Esophagus squamous epithelium (tissue), 4 donors: ENCODE data around the gene USP37.
"Not testable (repeated sequence)": the region's sequence is repeated elsewhere in the genome, so short reads cannot be mapped to it uniquely, and the experiment has no call there.

Experiments used
- POLR2A ChIP-seq, 4 donors: fragments of 450-650 bp; IDR thresholded peaks; one replicate each; pipeline ENCODE4 v1.6.1; 2017; ENCODE audit warnings: antibody characterized with exemption in 4 of 4, mild to moderate bottlenecking in 4 of 4, moderate library complexity in 3 of 4
- TF ChIP-seq, protein P1 (sequence below), 6 experiments: fragments of 450-650 bp in 4 of 6; fragments of 200-600 bp in 2 of 6; sonication (generic) in 2 of 6; IDR thresholded peaks; one replicate each; pipeline ENCODE4 v1.5.1; 2016 to 2019; ENCODE audit warnings: antibody characterized with exemption in 6 of 6, mild to moderate bottlenecking in 4 of 6, moderate library complexity in 4 of 6

DNA sequence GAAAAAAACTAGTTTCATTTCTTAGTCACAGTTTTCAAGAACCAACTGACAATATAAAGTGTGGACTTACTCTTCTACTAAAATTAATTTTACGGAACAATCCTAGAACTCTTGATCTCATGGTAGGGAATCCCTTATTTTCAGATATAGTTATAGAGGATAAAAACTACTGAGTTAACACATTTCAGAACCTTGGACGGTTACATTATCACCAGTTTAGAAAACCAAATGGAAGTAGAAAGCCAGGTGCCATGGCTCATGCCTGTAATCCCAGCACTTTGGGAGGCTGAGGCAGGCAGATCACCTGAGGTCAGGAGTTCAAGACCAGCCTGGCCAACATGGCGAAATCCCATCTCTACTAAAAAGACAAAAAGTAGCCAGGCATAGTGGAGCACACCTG lies 13.9 kb downstream of the USP37 start:
- TF ChIP-seq, protein P1, sequence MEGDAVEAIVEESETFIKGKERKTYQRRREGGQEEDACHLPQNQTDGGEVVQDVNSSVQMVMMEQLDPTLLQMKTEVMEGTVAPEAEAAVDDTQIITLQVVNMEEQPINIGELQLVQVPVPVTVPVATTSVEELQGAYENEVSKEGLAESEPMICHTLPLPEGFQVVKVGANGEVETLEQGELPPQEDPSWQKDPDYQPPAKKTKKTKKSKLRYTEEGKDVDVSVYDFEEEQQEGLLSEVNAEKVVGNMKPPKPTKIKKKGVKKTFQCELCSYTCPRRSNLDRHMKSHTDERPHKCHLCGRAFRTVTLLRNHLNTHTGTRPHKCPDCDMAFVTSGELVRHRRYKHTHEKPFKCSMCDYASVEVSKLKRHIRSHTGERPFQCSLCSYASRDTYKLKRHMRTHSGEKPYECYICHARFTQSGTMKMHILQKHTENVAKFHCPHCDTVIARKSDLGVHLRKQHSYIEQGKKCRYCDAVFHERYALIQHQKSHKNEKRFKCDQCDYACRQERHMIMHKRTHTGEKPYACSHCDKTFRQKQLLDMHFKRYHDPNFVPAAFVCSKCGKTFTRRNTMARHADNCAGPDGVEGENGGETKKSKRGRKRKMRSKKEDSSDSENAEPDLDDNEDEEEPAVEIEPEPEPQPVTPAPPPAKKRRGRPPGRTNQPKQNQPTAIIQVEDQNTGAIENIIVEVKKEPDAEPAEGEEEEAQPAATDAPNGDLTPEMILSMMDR (IDR thresholded peaks at IDR 0.05): not testable (repeated sequence)
- not testable (repeated sequence) for TF ChIP-seq POLR2A (IDR thresholded peaks at IDR 0.05)
